ENCODE results near the gene MORF4L1.

The MORF4L1 gene

DNA sequence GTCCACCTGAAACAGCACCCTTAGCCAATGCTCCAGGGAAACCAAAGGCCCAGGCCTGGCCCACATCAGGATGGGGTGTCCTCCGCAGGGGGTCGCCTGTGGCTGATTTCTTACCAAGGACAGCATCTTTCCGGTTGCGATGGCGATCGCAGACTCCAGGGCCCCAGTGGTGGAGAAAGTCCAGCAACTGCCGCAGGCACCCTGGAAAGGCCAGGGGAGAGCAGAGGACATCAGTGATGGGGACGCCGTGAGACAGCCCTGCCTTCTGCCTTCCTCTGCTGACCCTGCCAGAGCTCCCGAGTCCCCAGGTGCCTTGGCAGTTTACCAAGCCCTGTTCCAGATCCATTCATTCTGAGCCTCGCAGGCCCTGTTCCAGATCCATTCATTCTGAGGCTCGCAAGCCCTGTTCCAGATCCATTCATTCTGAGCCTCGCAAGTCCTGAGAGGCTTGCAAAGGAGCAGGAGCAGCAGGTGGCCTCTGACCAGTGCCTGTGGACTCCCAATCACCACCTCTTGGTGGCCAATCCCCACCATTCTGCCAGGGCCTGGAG, 59.6 kb downstream of the MORF4L1 start:
- TF ChIP-seq TAF1 (IDR thresholded peaks at IDR 0.05; ENCODE audit: borderline replicate concordance, insufficient read depth, low read length) (no peak), FOXP2 (optimal IDR thresholded peaks at IDR 0.05; ENCODE audit: borderline replicate concordance, extremely low read depth, extremely low read length, insufficient read depth) (no peak), POLR2AphosphoS5 (IDR thresholded peaks at IDR 0.05; ENCODE audit: low read depth, low read length) (no peak), SIN3A (IDR thresholded peaks at IDR 0.05; ENCODE audit: borderline replicate concordance, insufficient read depth, low read length) (no peak)
- TF ChIP-seq, protein P1, sequence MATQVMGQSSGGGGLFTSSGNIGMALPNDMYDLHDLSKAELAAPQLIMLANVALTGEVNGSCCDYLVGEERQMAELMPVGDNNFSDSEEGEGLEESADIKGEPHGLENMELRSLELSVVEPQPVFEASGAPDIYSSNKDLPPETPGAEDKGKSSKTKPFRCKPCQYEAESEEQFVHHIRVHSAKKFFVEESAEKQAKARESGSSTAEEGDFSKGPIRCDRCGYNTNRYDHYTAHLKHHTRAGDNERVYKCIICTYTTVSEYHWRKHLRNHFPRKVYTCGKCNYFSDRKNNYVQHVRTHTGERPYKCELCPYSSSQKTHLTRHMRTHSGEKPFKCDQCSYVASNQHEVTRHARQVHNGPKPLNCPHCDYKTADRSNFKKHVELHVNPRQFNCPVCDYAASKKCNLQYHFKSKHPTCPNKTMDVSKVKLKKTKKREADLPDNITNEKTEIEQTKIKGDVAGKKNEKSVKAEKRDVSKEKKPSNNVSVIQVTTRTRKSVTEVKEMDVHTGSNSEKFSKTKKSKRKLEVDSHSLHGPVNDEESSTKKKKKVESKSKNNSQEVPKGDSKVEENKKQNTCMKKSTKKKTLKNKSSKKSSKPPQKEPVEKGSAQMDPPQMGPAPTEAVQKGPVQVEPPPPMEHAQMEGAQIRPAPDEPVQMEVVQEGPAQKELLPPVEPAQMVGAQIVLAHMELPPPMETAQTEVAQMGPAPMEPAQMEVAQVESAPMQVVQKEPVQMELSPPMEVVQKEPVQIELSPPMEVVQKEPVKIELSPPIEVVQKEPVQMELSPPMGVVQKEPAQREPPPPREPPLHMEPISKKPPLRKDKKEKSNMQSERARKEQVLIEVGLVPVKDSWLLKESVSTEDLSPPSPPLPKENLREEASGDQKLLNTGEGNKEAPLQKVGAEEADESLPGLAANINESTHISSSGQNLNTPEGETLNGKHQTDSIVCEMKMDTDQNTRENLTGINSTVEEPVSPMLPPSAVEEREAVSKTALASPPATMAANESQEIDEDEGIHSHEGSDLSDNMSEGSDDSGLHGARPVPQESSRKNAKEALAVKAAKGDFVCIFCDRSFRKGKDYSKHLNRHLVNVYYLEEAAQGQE (IDR thresholded peaks at IDR 0.05; ENCODE audit: insufficient read depth in 1 of 2, low read depth in 2 of 2, low read length in 2 of 2): no peak

DNA sequence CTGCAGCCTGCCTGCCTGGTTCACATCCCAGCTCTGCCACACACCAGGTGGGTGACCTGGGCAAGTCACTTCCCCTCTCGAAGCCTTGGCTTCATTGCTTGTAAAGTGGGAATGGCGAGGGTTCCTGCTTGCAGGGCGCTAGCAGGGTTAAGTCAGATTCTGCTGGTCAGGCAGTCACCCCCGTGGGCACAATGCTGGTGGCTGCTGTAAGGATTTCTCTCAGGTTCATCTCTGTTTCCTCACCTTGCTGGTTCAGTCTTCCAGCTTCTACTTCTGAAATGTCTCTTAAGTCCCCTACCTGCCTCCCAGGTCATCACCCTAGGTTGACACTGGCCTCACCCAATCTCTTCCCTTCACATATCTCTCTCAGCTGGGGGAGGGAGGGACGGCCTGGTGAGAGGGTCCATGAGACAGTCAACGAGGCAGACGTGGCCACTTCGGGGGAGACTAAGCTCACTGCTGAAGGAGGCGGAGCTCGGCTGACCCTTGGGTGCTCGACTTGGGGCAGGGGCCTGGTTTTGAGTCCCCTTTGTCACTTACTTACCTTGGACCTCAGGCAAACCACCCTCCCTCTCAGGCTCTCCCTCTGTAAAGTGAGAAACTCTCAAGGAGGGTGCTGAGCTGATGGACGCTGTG, 60.6 kb downstream of the MORF4L1 start:
- TF ChIP-seq SIN3A (IDR thresholded peaks at IDR 0.05; ENCODE audit: borderline replicate concordance, insufficient read depth, low read length) (no peak), FOXP2 (optimal IDR thresholded peaks at IDR 0.05; ENCODE audit: borderline replicate concordance, extremely low read depth, extremely low read length, insufficient read depth) (no peak), TAF1 (IDR thresholded peaks at IDR 0.05; ENCODE audit: borderline replicate concordance, insufficient read depth, low read length) (no peak), POLR2AphosphoS5 (IDR thresholded peaks at IDR 0.05; ENCODE audit: low read depth, low read length) (no peak)
- TF ChIP-seq, protein P1 (IDR thresholded peaks at IDR 0.05; ENCODE audit: insufficient read depth in 1 of 2, low read depth in 2 of 2, low read length in 2 of 2): no peak

DNA sequence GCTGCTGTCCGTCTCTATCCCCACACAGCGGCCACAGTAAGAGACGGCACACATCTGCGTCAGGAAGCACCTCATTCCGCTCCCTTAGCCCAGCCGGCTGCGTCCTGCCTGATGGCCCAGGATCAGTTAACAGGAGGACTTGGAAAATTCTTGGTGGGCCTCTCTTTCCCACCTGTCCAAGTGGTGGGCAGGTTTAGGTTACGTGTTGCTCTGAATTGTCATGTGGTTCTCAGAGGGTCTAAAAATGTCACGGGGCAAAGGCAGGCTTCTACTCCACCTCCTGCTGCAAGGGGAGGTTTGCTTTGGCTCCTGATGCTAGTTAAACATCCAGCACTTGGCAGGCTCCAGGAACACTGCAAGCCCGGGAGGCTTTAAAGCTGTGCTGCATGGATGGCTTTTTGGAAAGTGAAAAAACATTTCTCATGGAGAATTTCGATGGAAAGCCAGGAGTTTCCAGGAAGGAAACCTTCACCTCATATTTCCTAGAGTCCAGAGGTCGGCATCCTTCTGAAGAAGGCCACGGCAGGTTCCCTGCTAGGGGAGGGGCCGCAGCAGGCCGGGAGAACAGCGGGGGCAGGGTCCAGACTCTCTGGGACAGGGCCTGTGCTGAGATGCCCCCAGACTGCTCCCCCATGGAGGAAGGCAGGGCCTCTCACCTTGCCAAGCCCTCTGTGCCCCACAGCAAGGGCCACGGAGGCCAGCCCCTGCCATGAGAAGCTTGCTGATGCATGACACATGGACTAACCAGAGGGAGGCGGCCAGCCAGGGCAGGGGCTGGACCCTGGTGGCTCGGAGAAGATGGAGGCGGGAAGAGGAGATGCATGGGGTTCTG, 61.3 kb downstream of the MORF4L1 start:
- TF ChIP-seq SIN3A (IDR thresholded peaks at IDR 0.05; ENCODE audit: borderline replicate concordance, insufficient read depth, low read length): no peak
- no peak for TF ChIP-seq POLR2AphosphoS5 (IDR thresholded peaks at IDR 0.05; ENCODE audit: low read depth, low read length)
- TF ChIP-seq TAF1 (IDR thresholded peaks at IDR 0.05; ENCODE audit: borderline replicate concordance, insufficient read depth, low read length): no peak
- TF ChIP-seq, protein P1 (IDR thresholded peaks at IDR 0.05; ENCODE audit: insufficient read depth in 1 of 2, low read depth in 2 of 2, low read length in 2 of 2): no peak
- no peak for TF ChIP-seq FOXP2 (optimal IDR thresholded peaks at IDR 0.05; ENCODE audit: borderline replicate concordance, extremely low read depth, extremely low read length, insufficient read depth)

DNA sequence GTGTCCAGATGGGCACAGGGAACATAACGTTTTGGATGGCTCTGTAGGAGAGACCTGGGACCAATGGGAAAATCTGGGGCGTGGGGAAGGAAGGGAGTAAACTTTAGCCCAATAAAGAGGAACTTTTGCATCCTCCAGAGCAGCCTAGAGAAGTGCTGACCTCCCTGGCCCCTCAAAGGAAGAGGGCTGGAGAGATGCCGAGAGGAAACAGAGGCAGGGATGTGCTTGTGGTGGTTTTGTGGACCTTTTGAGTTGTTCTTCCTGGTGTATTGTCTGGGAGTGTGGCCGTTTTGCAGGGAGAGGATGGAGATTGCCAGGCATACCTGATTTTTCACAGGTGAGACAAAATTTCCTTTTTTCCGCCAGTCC, 61.9 kb downstream of the MORF4L1 start:
- TF ChIP-seq FOXP2 (optimal IDR thresholded peaks at IDR 0.05; ENCODE audit: borderline replicate concordance, extremely low read depth, extremely low read length, insufficient read depth): no peak
- TF ChIP-seq, protein P1 (IDR thresholded peaks at IDR 0.05; ENCODE audit: insufficient read depth in 1 of 2, low read depth in 2 of 2, low read length in 2 of 2): no peak
- no peak for TF ChIP-seq POLR2AphosphoS5 (IDR thresholded peaks at IDR 0.05; ENCODE audit: low read depth, low read length)
- no peak for TF ChIP-seq SIN3A (IDR thresholded peaks at IDR 0.05; ENCODE audit: borderline replicate concordance, insufficient read depth, low read length)
- no peak for TF ChIP-seq TAF1 (IDR thresholded peaks at IDR 0.05; ENCODE audit: borderline replicate concordance, insufficient read depth, low read length)

All from PFSK-1 (cell line).